ENCODE measurements around the gene KATNBL1.

KATNBL1 gene, protein sequence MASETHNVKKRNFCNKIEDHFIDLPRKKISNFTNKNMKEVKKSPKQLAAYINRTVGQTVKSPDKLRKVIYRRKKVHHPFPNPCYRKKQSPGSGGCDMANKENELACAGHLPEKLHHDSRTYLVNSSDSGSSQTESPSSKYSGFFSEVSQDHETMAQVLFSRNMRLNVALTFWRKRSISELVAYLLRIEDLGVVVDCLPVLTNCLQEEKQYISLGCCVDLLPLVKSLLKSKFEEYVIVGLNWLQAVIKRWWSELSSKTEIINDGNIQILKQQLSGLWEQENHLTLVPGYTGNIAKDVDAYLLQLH

DNA sequence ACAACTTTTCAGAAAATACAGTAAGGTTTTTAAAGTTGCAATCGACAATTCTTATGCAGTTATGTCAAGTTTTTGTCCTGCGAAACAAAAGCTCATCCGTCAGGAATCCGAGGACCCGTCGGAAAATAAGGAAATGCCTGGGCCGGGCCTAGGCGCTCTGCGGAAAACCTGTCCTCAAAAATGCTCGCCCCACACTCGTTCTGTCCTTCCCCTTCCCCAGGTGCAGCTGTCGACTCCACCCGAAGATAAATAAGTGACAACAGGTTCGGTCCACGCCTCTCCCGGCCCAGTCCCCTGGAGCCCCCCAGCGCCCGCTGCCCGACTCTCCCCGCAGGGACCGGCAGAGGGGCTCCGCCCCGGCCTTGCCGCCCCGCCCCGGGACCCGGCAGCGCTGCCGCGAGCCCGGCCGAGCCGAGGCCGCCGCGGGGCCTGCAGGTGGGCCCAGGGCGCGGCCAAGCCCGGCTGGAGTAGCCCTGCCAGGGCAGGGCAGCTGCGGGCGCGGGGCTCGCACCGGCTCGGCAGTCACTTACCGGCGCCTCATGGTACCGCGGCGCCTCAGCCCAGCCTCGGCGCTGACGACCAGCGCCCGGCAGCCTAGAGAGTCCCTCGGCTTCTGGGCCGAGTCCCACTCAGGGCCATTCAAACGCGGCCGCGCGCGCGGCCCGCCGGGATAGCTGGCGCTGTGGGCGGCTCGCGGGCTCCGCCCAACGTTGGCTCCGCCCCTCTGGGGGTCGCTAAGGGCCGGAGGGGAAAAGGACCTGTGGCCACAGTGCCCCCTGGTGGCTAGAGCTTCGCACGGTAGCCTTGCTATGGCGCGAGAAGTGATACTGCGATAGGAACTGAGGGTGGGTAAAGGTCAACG is at the start of gene KATNBL1:
Gene KATNBL1, minus strand, starts transcription at position 676 of the 862 bp plus-strand sequence. CDS start 46,420 bp downstream, outside the sequence.
- peak; percentile 95 for DNase-seq

DNA sequence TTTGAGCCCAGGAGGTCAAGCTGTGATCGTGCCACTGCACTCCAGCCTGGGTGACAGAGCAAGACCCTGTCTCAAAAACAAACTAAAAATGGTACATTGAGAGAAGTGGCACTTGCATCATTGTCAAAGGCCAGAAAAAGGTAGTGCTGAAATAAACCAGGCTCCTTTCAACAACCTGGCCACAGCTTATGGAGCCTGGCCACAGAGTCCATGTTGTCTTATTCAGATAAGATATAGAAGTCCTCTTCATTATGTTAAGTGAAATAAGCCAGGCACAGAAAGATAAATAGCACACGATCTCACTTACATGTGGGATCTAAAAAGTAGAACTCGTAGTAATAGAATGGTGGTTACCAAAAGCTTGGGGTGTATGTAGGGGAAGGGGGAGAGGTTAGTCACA is 49.7 kb upstream of the KATNBL1 start:
- no peak for DNase-seq

DNA sequence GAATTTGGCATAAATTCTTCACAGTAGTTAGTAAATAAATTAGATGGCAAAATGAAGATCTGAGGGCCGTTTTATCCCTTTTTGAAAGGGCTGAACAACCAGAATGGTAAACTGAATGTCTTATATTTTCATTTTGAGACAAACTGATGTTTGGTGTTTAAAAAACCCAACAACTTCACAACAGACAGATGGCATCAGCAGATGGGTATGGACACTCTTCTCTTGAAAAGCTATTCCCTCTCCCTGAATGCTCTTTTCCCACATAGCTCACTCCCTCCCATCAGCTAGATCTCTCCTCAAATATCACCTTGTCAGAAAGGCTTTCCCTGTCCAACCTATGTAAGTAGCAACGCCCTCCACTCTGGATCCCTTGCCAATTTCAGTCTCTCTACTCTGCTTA is 48.3 kb upstream of the KATNBL1 start:
- no peak for DNase-seq

DNA sequence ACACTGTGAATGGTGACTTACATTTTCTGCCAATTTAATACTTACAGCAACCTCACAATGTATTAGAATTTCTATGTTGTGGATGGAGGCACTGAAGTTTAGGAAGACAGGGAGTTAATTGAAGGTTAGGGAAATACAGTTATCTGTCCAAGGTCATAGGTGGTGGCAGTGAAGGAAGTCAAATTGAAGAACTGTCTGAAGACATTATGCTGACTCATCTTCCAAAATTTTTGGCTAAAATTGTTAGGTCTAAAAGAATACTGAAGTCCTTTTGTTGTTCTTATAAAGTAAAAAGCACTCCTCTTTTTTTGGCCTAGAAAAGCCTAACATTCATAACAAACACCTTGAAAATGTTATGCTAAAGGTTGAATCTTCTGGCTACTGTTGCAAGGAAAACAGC is 42.6 kb upstream of the KATNBL1 start:
- no peak for DNase-seq

DNA sequence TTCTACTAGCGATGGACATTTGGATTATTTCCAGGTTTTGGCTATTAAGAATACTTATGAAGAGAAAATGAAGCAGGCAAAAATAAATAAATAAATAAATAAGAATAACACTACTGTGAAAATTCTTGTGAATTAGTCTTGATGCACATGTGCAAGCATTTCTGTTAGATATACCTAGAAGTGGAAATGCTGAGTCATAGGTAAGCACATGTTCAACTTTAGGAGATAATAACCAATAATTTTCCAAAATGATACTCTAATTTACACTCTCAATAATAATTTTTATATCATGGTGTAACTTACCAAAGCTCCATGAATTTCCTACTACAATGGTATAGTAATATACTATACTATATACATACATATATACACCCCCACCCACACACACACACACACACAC is 38.3 kb upstream of the KATNBL1 start:
- no peak for DNase-seq

DNA sequence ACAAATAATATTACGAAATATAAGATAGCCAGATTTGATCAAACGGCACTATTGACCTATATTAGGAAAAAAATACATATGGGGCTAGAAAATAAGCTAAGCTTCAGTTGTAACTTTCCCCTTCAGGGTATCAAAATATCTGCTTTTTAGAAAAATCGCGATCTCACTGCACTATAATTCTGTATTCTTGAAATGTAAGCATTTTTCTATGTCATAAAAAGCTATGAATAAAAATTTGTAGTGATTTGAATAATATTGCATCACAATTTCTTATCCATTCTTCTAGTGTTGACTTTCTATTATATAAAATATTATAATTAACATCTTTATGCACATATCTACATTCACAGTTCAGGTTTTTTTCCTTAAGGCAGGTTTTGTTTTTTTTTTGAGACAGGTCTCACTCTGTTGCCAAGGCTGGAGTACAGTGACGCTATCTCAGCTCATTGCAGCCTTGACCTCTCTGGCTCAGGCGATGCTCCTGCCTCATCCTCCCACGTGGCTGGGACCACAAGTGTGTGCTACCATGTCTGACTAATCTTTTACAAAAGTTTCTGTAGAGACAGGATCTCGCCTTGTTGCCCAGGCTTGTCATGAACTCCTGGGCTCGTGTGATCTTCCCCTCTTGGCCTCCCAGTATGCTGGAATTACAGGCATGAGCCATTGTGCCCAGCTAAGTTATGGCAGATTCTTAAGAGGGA is 36.5 kb upstream of the KATNBL1 start:
- no peak for DNase-seq

DNA sequence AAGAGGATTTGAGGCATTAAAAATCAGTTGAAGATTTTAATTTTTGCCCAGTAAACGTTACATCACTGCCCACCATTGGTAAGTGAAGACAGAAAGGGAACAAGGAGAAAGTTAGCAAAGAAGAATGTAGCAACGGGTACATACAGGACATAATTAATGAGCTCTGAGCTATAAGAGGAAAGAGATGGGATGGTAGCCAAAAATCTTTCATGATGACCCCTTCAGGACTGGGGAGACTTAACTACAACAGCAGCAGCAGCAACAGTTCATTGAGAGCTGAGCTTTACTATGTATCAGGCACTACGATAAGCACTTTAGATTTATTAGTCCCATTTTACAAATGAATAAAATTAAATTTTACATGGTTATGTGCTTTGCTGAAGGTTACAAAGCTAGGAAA is 33.3 kb upstream of the KATNBL1 start:
- no peak for DNase-seq

DNA sequence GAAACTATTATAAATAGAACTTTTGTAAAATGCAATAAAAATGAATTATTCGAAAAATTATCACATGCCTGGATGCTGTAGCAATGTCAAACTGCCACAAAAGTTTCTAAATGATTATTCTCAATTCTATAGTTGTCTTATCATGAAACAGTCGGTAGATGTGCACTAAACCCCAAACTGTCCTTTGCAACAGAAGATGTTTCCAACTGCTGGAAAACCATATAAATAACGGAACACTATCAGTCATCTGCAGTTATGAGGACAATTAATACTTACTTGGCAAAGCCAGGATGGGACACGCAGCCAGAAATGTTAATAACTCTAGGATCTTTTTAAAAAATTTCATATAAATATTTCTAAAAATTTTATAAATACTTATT is 32.4 kb upstream of the KATNBL1 start:
- DNase-seq, result no peak

DNA sequence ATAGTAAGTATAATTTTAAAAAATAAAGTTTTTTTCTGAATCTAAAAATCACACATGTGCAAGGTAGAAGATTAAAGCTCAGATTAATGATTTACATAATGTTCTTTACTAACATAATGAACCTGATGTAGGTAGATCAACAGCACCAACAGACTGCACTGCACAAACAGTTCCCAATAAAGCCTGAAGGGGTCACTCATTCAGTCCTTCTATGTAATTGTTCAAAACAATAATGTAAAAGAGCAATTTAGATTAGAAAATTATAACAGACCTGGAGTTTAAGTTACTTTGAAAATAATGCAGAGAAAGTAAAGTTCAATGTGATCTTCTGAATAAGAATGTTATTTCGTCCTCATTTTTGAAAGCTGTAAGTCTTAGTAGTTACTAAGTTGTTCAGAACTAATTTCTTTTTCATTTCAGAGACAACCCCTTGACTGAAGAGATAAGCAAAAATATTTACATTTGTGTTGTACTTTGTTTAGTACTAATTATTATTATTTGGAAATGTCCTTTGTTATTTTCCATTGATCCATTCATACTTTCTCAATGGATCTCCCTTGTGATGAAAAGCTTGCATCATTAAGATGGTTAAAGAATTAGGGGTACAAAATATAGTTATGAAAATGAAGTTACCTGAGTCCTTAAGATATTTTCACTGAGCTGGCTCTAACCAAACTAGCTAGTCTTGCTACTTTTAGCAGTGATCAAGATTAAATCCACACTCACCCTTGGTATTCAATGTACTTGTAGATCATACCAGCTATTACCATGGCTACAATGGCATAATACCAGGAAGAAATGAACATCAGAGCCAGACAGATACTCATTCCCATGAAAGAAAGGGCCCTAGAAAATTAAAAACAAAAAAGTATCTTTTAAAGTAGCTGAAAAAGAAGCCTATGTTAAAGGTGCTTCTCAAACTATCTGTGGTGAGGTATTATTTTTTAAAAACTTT is 31.8 kb upstream of the KATNBL1 start:
- no peak for DNase-seq

DNA sequence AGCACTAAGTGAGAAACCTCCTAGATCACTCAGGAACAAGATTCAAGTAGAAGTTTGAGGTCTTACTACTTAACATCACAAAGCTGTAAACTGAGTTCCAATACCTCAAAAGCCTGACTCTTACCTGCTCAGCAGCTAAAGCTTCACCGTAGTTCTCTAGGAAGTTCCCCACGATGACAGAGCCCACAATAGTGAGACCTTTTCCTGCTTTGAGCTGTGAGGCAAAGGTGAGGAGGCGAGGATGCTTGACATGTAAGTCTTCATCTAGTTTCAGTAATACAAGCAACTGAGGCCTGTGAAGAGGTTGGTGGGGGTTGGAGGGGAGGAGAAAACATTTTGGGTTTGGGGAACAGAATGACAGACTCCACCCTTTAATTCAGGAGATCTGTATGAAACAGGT is 30.6 kb upstream of the KATNBL1 start:
- no peak for DNase-seq

DNA sequence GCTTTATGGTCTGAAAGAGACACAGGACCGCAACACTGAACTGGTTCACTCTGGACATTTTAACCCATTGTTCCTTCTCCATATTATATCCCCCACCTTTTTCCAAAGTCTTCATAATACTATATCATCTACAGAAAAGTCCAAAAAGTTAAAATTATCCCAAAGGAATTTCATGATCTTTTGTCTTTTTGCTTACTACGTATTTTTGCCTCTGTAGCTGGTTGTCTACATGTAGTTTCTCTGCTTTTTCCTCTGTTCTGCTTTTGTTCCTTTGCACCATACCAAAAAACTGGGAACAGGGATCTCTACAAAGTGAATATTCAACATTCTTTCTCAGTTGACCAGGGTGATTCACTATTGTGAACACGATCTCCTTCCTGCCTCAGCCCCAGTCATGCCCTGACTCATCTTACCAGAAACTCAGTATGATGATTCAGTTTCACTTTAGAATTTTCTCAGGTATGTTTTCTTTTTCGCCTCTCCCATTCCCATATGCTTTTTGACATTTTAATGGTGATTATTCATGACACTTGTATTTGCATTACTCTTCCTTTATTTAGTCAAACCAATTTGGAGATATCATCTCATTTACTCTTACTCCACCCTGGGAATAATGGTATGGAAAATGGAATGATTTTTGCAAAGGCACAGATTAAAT is 29.4 kb upstream of the KATNBL1 start:
- no peak for DNase-seq

DNA sequence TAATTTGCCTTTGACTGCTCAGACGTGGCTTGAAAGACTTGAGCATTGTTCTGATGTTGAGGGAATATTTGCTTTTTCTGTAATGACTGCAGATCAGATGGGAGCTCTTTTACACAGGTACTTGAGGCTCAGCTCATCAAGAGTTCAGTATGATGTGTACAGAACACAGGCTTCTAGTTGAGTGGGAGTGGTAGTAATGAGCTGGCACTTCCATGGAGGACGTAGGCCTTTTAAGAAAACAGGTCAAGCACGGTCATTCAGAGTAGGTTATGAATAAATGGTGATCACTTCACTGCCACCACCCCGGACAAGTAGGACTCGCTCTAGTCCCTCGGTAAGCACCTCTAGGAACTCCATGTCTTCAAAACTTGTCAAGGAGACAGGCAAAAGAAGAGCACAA is 23.7 kb upstream of the KATNBL1 start:
- no peak for DNase-seq

DNA sequence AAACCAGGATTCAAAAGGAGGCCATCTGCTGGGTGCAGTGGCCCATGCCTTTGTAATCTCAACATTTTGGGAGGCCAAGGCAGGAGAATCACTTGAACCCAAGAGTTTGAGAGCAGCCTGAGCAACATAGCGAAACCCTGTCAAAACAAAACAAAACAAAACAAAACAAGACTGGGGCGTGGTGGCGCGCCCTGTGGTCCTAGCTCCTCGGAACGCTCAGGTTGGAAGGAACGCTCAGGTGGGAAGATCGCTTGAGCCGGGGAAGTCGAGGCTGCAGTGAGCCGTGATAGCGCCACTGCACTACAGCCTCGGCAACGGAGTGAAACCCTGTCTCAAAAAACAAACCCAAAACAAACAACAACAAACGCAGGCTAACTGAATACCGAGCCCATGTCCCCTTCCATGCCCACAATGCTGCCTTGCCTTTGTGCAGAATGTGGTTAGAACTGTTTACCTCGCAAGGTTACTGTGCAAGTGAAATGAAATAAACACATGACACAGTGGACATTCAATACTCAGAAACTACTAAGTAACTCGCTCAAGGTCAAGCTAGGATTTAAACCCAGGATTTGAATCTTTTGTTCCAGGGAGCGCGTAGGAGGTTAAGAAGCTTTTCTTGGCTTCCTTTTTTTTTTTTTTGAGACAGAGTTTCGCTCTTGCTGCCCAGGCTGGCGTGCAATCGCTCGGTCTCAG is 14.2 kb upstream of the KATNBL1 start:
- DNase-seq, result no peak

DNA sequence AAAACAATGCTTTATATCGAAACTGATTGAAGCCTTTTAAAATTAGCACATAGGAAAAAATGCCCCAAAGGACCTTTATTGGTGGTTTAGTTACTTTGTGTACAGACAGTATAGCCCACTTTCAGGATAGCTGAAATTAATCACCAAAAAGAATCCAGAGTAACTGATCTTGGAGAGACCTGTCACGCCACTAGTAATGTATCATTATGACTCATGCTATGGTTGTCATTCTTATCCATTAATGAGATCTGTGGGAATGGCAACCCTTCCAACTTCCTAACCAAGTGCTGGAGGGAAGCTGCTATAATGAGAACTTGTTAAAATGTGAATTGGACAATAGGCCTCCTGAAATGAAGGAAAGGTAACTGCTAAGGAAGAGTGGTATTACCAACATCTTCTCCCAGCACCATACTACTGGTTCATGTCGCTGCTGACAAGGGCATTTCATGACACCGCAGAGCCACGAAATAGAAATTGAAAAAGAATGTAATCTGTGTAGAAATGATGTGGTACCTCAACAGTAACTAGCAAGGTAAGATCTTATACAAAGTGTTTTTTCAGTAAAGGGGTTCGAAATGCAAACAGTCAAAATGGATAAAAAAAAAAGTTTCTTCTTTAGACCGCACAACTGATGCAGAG is 7.8 kb upstream of the KATNBL1 start:
- DNase-seq, result no peak

DNA sequence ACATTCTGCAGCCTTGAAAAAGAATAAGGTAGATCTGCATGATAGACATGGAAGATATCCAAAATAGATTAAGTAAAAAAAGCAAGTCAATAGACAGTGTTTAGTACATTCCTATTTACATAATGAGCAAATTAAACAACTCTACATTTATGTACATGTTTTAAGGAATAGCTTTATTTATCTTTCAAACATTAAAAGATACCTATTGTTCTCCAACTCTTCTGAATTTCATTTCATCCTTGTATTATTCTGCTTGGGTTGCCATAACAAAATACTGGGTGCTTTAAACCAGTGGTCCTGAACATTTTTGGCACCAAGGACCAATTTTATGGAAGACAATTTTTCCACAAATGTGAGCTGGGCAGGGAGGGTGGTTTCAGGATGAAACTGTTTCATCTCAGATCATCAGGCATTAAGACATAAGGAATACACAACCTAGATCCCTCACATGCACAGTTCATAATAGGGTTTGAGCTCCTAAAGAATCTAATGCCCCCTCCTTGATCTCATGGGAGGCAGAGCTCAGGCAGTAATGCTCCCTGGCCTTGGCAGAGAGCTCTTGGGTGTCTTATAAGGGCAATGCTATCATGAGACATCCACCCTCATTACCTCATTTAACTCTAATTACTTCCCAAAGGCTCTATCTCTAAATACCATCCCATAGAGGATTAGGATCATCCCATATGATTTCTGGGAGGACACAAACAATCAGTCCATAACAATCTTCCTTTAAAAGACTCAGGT is 6.8 kb upstream of the KATNBL1 start:
- DNase-seq, result no peak

DNA sequence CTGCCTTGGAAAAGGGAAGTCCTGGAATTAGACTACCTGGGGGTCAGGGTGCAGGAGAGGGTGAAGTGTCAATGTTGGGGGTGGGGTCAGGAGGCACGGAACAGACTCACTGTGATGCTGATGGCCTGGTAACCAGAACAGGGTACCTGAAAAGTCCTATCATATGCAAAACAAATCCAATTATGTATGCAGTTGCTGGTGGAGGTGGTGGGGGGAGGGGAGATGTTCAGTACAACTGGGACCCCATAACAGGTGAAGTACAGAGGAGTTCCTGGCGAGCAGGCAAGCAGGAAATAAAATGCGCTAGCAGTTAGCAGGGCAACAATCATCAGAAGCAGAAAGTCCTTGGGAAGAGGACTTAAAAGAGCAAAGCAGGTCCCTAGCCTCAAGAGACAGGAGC is 4.2 kb upstream of the KATNBL1 start:
- no peak for DNase-seq

DNA sequence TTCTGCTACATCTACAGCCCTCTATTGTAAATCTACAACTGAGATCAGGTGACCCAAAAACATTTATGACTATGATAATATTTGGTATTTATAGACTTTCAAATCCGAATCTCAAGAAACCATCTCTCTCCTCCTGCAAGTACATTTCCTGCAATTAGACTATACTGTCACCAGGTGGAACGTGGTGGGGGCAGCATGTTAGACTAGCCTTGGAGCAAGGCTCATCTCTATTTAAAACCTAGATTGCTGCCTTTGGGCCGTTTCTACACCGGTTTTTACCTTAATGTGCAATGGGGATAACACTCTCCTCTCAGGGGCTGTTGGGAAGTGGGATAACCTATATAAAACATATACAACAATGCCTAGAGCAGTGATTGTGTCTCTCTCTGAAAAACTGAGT is 3.8 kb upstream of the KATNBL1 start:
- no peak for DNase-seq

DNA sequence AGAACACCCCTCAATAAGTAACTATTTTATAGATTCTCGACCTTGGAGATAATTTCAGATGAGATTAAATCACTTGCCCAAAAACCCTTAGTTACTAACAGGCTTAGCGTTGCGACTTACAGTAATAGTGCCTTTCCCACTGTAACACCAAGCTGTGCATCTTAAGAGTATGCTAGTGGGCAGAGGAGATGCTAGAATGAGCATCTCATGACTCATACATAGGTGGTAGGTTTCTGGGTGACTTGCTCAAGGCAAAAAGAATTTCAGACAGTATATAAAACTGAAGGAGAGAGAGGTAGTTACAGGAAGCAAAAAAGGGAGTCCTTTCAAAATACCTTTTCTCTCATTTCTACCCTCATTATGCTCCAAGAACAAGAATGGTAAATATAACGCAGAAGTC is 3.9 kb downstream of the KATNBL1 start:
- DNase-seq, result no peak

DNA sequence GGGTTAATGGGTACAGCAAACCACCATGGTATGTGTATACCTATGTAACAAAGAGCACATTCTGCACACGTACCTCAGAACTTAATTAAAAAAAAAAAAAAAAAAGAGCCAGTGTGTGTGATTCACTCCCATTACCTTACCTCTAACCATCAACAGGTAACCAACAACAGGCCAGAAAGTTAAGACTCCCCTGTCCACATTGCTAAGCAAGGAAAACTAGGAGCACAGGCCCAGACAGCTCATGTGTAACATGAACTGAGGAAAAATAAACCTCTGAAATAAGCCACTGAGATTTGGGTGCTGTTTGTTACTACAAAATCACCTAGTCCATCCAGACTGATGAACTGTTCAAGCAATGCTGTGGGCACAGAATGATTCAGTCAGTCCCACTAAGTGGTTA is 6.0 kb downstream of the KATNBL1 start:
- no peak for DNase-seq

DNA sequence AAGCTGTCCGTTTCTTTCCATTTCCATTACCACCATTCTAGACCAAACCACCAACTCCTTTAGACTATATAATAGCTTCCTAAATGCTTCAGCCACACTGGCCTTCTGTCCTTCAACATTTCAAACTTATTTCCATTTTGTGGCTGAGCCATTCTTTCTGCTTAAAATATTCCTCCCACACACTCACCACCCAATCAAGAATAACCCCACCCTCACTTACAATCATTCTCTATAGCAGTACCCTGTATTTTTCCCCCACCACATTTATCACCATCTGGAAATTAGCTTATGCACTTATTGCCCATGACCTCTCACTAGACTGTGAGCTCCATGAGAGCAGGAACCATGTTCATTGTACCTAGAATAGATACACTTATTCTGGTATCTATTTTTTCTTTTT is 6.6 kb downstream of the KATNBL1 start:
- DNase-seq, result no peak

Data from left hindlimb (tissue), 1 donor.